A673 (cell line): ENCODE results near the gene CAPN10. TPM values are rescaled to one million over a fixed set of nuclear protein-coding genes. Genes with fewer than 3 reads are reported as not detected.
A peak's percentile ranks its signal among the peaks of the same experiment; 100 is the strongest.

Experiments used
- BruUV-seq: library from RNA; stranded (reverse); fragments of 400-500 nt; replicated peaks from 2 replicates; lab custom pipeline; 2021; lab: Mats Ljungman, UMichigan
- CTCF ChIA-PET: fragments of 300-600 bp; sonication (Branson Sonifier 250); formaldehyde crosslinking; loops from one replicate; lab custom pipeline; 2022; ENCODE audit warnings: antibody characterized with exemption; lab: Charles Lee
- POLR2A ChIA-PET: fragments of 300-600 bp; sonication (Branson Sonifier 250); formaldehyde crosslinking; loops from one replicate; lab custom pipeline; 2022; ENCODE audit warnings: antibody characterized with exemption; ENCODE audit not compliant: low non-redundant PET; lab: Charles Lee
- DNase-seq: peaks from one replicate; pipeline ENCODE4 v3.0.0-alpha.2; 2015; ENCODE audit warnings: low spot score
- H3K27ac ChIP-seq: fragments of 200-600 bp; sonication (generic); 2 replicates; pipeline ENCODE4 v1.5.1; 2016; ENCODE audit warnings: mixed run types, low read depth, mild to moderate bottlenecking, mixed read lengths, antibody characterized with exemption, low read length; ENCODE audit not compliant: poor library complexity, severe bottlenecking
- H3K27me3 ChIP-seq: fragments of 200-600 bp; sonication (generic); replicated peaks from 2 replicates; pipeline ENCODE4 v1.6.1; 2017; ENCODE audit warnings: mixed run types, low read depth, mild to moderate bottlenecking, mixed read lengths, antibody characterized with exemption, low read length; ENCODE audit not compliant: insufficient read depth, poor library complexity
- H3K36me3 ChIP-seq: fragments of 200-600 bp; sonication (generic); 2 replicates; pipeline ENCODE4 v1.6.1; 2016; ENCODE audit warnings: mixed run types, mild to moderate bottlenecking, mixed read lengths, antibody characterized with exemption, low read length; ENCODE audit not compliant: insufficient read depth, poor library complexity, severe bottlenecking
- H3K4me1 ChIP-seq: fragments of 200-600 bp; sonication (generic); 2 replicates; pipeline ENCODE4 v1.6.1; 2017; ENCODE audit warnings: mixed run types, mild to moderate bottlenecking, mixed read lengths, antibody characterized with exemption, low read length; ENCODE audit not compliant: insufficient read depth, poor library complexity, severe bottlenecking
- H3K4me3 ChIP-seq: fragments of 200-600 bp; sonication (generic); 2 replicates; pipeline ENCODE4 v1.5.1; 2016; ENCODE audit warnings: low read depth, mixed run types, mild to moderate bottlenecking, mixed read lengths, low read length; ENCODE audit not compliant: poor library complexity, severe bottlenecking
- H3K9me3 ChIP-seq: fragments of 200-600 bp; sonication (generic); 2 replicates; pipeline ENCODE4 v1.6.1; 2016; ENCODE audit warnings: mixed run types, low read depth, mild to moderate bottlenecking, mixed read lengths, antibody characterized with exemption, low read length; ENCODE audit not compliant: poor library complexity, severe bottlenecking
- CTCF ChIP-seq: fragments of 300-800, 200-600 bp; sonication (generic); conservative IDR thresholded peaks from 2 replicates; pipeline ENCODE4 v1.5.1; 2017; ENCODE audit warnings: low read depth, mild to moderate bottlenecking, antibody characterized with exemption, low read length, moderate library complexity, mixed read lengths
- EZH2 ChIP-seq: fragments of 200-600 bp; sonication (generic); IDR thresholded peaks from 2 replicates; pipeline ENCODE4 v1.6.1; 2017; ENCODE audit warnings: borderline replicate concordance, low read depth, mild to moderate bottlenecking, mixed read lengths, antibody characterized with exemption, low read length; ENCODE audit not compliant: poor library complexity, severe bottlenecking
- intact Hi-C: fragments of 100-400 bp; cut with micrococcal nuclease; formaldehyde crosslinking; loops from one replicate; pipeline ENCODE4 v1.10.0; 2022; ENCODE audit not compliant: unreplicated experiment
- total RNA-seq: library from RNA; stranded (reverse); gene quantifications from 2 replicates; pipeline ENCODE4 v1.2.3, GENCODE V29; 2021

CAPN10 gene
- total RNA-seq, 1 experiment from 2014 or later, result 43.5 TPM

GRCh38 chr2:240622531-240623235 is 36.1 kb downstream of the CAPN10 start:
- BruUV-seq, result no TSS peak
- TF ChIP-seq CTCF (peak; percentile 30; the same call in 1 of the 2 replicates), EZH2 (no peak)
- Histone ChIP-seq H3K36me3 (no peaks in the 10 kb centered on the region), H3K9me3 (no peaks in the 10 kb centered on the region), H3K4me1 (no peaks in the 10 kb centered on the region), H3K27ac (no peak overlapping the region), H3K4me3 (no peak overlapping the region), H3K27me3 (no peaks in the 10 kb centered on the region)
- intact Hi-C loops, result no loop called here
- DNase-seq, result peak; percentile 73
- POLR2A ChIA-PET, result no interaction called here
- CTCF ChIA-PET, result no interaction called here

DNA sequence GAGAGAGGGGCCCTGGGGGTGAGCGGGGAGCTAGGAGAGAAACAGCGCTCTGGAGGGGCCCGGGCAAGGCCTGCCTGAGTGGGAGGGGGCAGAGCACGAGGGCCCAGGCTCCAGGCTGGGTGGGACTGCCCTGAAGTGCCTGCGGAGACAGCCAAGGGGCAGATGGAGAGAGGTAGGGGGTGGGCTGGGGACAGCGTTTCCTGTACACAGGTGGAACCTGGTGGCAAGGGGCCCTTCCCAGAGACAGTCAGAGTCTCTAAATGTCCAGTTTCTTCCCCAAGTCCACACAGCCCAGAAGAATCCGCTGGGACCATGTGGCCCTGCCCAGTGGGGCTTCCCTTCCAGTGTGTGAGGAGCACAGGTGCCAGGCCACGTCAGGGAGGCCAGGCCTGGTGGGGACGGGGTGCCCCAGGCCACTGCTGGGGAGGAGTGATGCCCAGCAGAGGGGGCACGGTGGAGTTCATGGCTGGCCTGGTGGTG is 37.0 kb downstream of the CAPN10 start:
- intact Hi-C loops, result no loop called here
- DNase-seq, result no peak
- BruUV-seq, result no TSS peak
- TF ChIP-seq EZH2, result no peak
- no peak for TF ChIP-seq CTCF
- H3K4me3 ChIP-seq, result no peak overlapping the region
- POLR2A ChIA-PET, result no interaction called here
- no peaks in the 10 kb centered on the region for H3K36me3 ChIP-seq
- CTCF ChIA-PET, result no interaction called here
- H3K4me1 ChIP-seq, result no peaks in the 10 kb centered on the region
- H3K9me3 ChIP-seq, result no peaks in the 10 kb centered on the region
- H3K27ac ChIP-seq, result no peak overlapping the region
- H3K27me3 ChIP-seq, result no peaks in the 10 kb centered on the region

GRCh38 chr2:240624011-240624949 is 37.7 kb downstream of the CAPN10 start:
- Histone ChIP-seq H3K4me3 (no peak overlapping the region), H3K9me3 (no peaks in the 10 kb centered on the region), H3K27ac (no peak overlapping the region), H3K36me3 (no peaks in the 10 kb centered on the region), H3K27me3 (no peaks in the 10 kb centered on the region), H3K4me1 (no peaks in the 10 kb centered on the region)
- intact Hi-C loops, result no loop called here
- POLR2A ChIA-PET, result no interaction called here
- DNase-seq, result no peak
- CTCF ChIA-PET, result no interaction called here
- TF ChIP-seq CTCF (no peak), EZH2 (no peak)
- no TSS peak for BruUV-seq
